HepG2 (cell line): ENCODE data around the gene SPAG4. TPM values are rescaled to one million over a fixed set of nuclear protein-coding genes. Genes with fewer than 3 reads are reported as not detected.

Source experiments
- ARID3A ChIP-seq: IDR thresholded peaks from 2 replicates; pipeline ENCODE4 v1.6.1; 2012; ENCODE audit warnings: low read depth, low read length, improper control_type of control experiment
- ESRRA ChIP-seq: sonication (generic); formaldehyde crosslinking; IDR thresholded peaks from 2 replicates; pipeline ENCODE4 v1.5.1; 2020; ENCODE audit warnings: mild to moderate bottlenecking, low read depth, missing genetic modification reagents
- FOXK1 ChIP-seq: sonication (generic); formaldehyde crosslinking; IDR thresholded peaks from 2 replicates; pipeline ENCODE4 v1.4.0; 2020; ENCODE audit warnings: low read depth, missing genetic modification reagents, borderline replicate concordance
- GATAD1 ChIP-seq: IDR thresholded peaks from 2 replicates; pipeline ENCODE4 v1.6.1; 2016; ENCODE audit warnings: missing genetic modification reagents, missing compliant biosample characterization
- ISL2 ChIP-seq: sonication (generic); formaldehyde crosslinking; IDR thresholded peaks from 2 replicates; pipeline ENCODE4 v1.5.0; 2020; ENCODE audit warnings: missing genetic modification reagents
- MED1 ChIP-seq: sonication (generic); formaldehyde crosslinking; IDR thresholded peaks from 2 replicates; pipeline ENCODE4 v1.4.0; 2020; ENCODE audit warnings: missing genetic modification reagents
- MXD1 ChIP-seq: sonication (generic); formaldehyde crosslinking; IDR thresholded peaks from 2 replicates; pipeline ENCODE4 v1.4.0; 2020; ENCODE audit warnings: mild to moderate bottlenecking, missing genetic modification reagents
- SAP130 ChIP-seq: IDR thresholded peaks from 2 replicates; pipeline ENCODE4 v1.6.1; 2016; ENCODE audit warnings: low read depth
- SMAD9 ChIP-seq: sonication (generic); formaldehyde crosslinking; IDR thresholded peaks from 2 replicates; pipeline ENCODE4 v1.5.1; 2020; ENCODE audit warnings: mild to moderate bottlenecking, missing genetic modification reagents
- THAP9 ChIP-seq: sonication (generic); formaldehyde crosslinking; IDR thresholded peaks from 2 replicates; pipeline ENCODE4; 2020; ENCODE audit warnings: missing genetic modification reagents, mild to moderate bottlenecking, borderline replicate concordance
- ZNF501 ChIP-seq: sonication (generic); formaldehyde crosslinking; IDR thresholded peaks from 2 replicates; pipeline ENCODE4 v1.5.1; 2020; ENCODE audit warnings: mild to moderate bottlenecking, moderate library complexity, missing genetic modification reagents
- ZSCAN22 ChIP-seq: sonication (generic); formaldehyde crosslinking; IDR thresholded peaks from 2 replicates; pipeline ENCODE4 v1.4.0; 2020; ENCODE audit warnings: mild to moderate bottlenecking, missing genetic modification reagents
- polyA plus RNA-seq, 8 experiments: library from polyadenylated mRNA; depleted of rRNA in 3 of 8; stranded (reverse) in 7 of 8; unstranded in 1 of 8; fragments of >200 nt; fragmentation: Illumina TruSeq in 4 of 8; extraction: Trizol in 4 of 8; gene quantifications; 2 replicates each; pipeline versions ENCODE4 v1.2.1 to v1.2.3, GENCODE V29; 2011 to 2016; ENCODE audit warnings: low read depth in 4 of 8, missing spikeins in 1 of 8, mixed read lengths in 1 of 8; ENCODE audit not compliant: insufficient read depth in 1 of 8
- total RNA-seq, 5 experiments: library from RNA; depleted of rRNA; stranded (reverse); fragments of >200 nt; fragmentation: Illumina TruSeq; extraction: Trizol; gene quantifications; 2 replicates each; pipeline ENCODE4 v1.2.3, GENCODE V29; 2016; ENCODE audit warnings: low read depth in 1 of 5
- TF ChIP-seq, protein P1 (sequence below): sonication (generic); formaldehyde crosslinking; conservative IDR thresholded peaks from 2 replicates; pipeline ENCODE4 v1.4.0; 2020; ENCODE audit warnings: mild to moderate bottlenecking, missing genetic modification reagents, moderate library complexity
- TF ChIP-seq, protein P2 (sequence below): sonication (generic); formaldehyde crosslinking; IDR thresholded peaks from 2 replicates; pipeline ENCODE4 v1.4.0; 2020; ENCODE audit warnings: missing genetic modification reagents, borderline replicate concordance
- TF ChIP-seq, protein P3 (sequence below): sonication (generic); formaldehyde crosslinking; conservative IDR thresholded peaks from 2 replicates; pipeline ENCODE4 v1.4.0; 2020; ENCODE audit warnings: missing genetic modification reagents

Gene SPAG4
- total and polyA plus RNA-seq, 2 of the 13 experiments (the other 11 are each of a cell fraction or from before 2014, with no cell fraction given): 5.8 to 137 TPM

- TF ChIP-seq MED1 (CRISPR knock-in tag) (peak; percentile 12; the same call in 1 of the 2 replicates), ZSCAN22 (no peak), FOXK1 (CRISPR knock-in tag) (no peak), ZNF501 (CRISPR knock-in tag) (peak; percentile 60; the same call in 1 of the 2 replicates), SMAD9 (CRISPR knock-in tag) (no peak), ISL2 (CRISPR knock-in tag) (no peak), GATAD1 (CRISPR knock-in tag) (0 out of 2 replicates have a peak, but pooled peaks have one; percentile 44), ESRRA (CRISPR knock-in tag) (no peak), SAP130 (peak; percentile 55), THAP9 (no peak), MXD1 (CRISPR knock-in tag) (no peak), ARID3A (peak; percentile 47; the same call in 1 of the 2 replicates)
- TF ChIP-seq, protein P1, sequence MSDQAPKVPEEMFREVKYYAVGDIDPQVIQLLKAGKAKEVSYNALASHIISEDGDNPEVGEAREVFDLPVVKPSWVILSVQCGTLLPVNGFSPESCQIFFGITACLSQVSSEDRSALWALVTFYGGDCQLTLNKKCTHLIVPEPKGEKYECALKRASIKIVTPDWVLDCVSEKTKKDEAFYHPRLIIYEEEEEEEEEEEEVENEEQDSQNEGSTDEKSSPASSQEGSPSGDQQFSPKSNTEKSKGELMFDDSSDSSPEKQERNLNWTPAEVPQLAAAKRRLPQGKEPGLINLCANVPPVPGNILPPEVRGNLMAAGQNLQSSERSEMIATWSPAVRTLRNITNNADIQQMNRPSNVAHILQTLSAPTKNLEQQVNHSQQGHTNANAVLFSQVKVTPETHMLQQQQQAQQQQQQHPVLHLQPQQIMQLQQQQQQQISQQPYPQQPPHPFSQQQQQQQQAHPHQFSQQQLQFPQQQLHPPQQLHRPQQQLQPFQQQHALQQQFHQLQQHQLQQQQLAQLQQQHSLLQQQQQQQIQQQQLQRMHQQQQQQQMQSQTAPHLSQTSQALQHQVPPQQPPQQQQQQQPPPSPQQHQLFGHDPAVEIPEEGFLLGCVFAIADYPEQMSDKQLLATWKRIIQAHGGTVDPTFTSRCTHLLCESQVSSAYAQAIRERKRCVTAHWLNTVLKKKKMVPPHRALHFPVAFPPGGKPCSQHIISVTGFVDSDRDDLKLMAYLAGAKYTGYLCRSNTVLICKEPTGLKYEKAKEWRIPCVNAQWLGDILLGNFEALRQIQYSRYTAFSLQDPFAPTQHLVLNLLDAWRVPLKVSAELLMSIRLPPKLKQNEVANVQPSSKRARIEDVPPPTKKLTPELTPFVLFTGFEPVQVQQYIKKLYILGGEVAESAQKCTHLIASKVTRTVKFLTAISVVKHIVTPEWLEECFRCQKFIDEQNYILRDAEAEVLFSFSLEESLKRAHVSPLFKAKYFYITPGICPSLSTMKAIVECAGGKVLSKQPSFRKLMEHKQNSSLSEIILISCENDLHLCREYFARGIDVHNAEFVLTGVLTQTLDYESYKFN: 0 out of 2 replicates have a peak, but pooled peaks have one; percentile 12
- TF ChIP-seq, protein P2, sequence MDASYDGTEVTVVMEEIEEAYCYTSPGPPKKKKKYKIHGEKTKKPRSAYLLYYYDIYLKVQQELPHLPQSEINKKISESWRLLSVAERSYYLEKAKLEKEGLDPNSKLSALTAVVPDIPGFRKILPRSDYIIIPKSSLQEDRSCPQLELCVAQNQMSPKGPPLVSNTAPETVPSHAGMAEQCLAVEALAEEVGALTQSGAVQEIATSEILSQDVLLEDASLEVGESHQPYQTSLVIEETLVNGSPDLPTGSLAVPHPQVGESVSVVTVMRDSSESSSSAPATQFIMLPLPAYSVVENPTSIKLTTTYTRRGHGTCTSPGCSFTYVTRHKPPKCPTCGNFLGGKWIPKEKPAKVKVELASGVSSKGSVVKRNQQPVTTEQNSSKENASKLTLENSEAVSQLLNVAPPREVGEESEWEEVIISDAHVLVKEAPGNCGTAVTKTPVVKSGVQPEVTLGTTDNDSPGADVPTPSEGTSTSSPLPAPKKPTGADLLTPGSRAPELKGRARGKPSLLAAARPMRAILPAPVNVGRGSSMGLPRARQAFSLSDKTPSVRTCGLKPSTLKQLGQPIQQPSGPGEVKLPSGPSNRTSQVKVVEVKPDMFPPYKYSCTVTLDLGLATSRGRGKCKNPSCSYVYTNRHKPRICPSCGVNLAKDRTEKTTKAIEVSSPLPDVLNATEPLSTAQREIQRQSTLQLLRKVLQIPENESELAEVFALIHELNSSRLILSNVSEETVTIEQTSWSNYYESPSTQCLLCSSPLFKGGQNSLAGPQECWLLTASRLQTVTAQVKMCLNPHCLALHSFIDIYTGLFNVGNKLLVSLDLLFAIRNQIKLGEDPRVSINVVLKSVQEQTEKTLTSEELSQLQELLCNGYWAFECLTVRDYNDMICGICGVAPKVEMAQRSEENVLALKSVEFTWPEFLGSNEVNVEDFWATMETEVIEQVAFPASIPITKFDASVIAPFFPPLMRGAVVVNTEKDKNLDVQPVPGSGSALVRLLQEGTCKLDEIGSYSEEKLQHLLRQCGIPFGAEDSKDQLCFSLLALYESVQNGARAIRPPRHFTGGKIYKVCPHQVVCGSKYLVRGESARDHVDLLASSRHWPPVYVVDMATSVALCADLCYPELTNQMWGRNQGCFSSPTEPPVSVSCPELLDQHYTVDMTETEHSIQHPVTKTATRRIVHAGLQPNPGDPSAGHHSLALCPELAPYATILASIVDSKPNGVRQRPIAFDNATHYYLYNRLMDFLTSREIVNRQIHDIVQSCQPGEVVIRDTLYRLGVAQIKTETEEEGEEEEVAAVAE (CRISPR knock-in tag): 0 out of 2 replicates have a peak, but pooled peaks have one; percentile 20
- TF ChIP-seq, protein P3, sequence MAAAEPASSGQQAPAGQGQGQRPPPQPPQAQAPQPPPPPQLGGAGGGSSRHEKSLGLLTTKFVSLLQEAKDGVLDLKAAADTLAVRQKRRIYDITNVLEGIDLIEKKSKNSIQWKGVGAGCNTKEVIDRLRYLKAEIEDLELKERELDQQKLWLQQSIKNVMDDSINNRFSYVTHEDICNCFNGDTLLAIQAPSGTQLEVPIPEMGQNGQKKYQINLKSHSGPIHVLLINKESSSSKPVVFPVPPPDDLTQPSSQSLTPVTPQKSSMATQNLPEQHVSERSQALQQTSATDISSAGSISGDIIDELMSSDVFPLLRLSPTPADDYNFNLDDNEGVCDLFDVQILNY (CRISPR knock-in tag): peak; percentile 18; the same call in 1 of the 2 replicates
These were observed 20.5 kb downstream of the SPAG4 start (continued) for GRCh38 chr20:35636095-35636494.
